GM12875 (cell line): ENCODE results near the gene LAMC1.

Source experiments
- H3K4me3 ChIP-seq: one replicate; pipeline ENCODE4 v1.5.1; 2011; ENCODE audit warnings: low read depth, low read length, control low read depth
- TF ChIP-seq, protein P1 (sequence below): IDR thresholded peaks from 2 replicates; pipeline ENCODE4 v1.5.1; 2011; ENCODE audit warnings: low read depth, mild to moderate bottlenecking, control low read depth, inconsistent platforms, low read length, moderate library complexity, borderline replicate concordance; ENCODE audit not compliant: insufficient read depth

LAMC1 gene

DNA sequence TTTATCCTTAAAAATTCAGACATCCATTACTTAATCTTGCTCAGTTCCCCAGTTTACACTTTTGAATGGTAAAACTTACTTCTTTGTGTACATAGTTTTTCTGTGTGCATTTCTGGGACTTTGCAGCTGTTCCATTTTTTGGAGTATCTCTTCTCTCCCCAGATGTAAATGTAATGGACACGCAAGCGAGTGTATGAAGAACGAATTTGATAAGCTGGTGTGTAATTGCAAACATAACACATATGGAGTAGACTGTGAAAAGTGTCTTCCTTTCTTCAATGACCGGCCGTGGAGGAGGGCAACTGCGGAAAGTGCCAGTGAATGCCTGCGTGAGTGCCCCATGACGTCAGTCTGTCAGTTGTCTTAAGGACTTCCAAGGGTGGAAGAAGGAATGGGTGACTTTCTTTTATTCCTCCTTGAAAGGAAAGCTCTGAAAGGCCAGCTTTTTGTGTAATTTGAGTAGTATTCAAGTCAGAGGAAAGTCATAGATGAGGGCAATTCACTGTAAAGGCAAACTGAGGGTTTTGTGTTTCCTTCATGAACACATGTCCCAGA is 87.2 kb downstream of the LAMC1 start:
- no peak overlapping the region for H3K4me3 ChIP-seq
- TF ChIP-seq, protein P1, sequence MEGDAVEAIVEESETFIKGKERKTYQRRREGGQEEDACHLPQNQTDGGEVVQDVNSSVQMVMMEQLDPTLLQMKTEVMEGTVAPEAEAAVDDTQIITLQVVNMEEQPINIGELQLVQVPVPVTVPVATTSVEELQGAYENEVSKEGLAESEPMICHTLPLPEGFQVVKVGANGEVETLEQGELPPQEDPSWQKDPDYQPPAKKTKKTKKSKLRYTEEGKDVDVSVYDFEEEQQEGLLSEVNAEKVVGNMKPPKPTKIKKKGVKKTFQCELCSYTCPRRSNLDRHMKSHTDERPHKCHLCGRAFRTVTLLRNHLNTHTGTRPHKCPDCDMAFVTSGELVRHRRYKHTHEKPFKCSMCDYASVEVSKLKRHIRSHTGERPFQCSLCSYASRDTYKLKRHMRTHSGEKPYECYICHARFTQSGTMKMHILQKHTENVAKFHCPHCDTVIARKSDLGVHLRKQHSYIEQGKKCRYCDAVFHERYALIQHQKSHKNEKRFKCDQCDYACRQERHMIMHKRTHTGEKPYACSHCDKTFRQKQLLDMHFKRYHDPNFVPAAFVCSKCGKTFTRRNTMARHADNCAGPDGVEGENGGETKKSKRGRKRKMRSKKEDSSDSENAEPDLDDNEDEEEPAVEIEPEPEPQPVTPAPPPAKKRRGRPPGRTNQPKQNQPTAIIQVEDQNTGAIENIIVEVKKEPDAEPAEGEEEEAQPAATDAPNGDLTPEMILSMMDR: no peak

DNA sequence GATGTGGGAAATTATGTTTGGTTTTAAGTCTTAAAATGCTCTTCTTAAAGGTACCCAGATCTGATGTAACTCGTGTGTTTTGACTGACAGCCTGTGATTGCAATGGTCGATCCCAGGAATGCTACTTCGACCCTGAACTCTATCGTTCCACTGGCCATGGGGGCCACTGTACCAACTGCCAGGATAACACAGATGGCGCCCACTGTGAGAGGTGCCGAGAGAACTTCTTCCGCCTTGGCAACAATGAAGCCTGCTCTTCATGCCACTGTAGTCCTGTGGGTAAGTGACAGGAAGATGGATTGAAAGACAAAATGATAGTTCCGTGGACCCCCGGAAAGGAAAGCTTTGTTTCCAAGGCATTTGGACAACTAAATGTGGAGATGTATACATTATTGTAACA is 91.2 kb downstream of the LAMC1 start:
- TF ChIP-seq, protein P1: no peak
- H3K4me3 ChIP-seq: no peak overlapping the region

DNA sequence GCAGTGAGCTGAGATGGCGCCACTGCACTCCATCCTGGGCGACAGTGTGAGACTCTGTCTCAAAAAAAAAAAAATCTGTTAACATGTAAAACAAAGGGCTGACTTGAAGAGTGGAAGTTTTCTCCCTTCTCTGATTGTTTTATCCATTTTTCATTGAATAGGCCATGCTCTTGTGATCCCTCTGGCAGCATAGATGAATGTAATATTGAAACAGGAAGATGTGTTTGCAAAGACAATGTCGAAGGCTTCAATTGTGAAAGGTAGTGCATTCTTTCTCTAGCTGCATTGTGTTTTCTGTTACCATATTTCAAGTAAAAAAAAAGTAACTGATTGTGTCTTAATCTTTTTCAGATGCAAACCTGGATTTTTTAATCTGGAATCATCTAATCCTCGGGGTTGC is 93.2 kb downstream of the LAMC1 start:
- no peak overlapping the region for H3K4me3 ChIP-seq
- TF ChIP-seq, protein P1: no peak

DNA sequence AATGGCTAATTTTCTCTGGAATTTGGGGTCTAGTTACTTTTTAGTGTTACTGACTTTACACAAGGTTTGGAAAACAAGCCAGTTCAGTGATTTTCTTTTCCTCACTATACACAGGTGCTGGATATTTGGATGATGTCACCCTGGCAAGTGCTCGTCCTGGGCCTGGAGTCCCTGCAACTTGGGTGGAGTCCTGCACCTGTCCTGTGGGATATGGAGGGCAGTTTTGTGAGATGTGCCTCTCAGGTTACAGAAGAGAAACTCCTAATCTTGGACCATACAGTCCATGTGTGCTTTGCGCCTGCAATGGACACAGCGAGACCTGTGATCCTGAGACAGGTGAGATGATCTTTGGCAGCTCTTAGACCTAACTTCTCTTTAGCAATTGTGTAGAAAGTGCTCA is 98.4 kb downstream of the LAMC1 start:
- TF ChIP-seq, protein P1: no peak
- H3K4me3 ChIP-seq: no peak overlapping the region

DNA sequence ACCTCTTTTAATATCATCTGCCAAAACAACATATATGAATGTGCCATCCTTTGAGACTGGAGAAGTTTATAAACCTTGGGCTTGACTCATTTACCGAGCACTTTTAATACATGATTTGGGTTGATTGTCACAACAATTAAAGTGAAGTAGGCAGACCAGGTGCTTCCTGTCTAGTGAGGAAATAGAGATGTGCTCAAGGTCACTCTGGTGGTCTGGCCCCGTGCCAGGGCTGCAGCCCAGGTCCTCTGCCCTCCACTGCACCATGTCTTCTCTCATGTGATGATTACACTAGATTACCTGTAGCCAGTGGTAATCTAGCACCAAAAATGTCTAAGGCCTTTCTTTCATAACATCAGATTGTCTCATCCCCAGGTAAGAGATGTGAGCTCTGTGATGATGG is 101.0 kb downstream of the LAMC1 start:
- TF ChIP-seq, protein P1: no peak
- no peak overlapping the region for H3K4me3 ChIP-seq

DNA sequence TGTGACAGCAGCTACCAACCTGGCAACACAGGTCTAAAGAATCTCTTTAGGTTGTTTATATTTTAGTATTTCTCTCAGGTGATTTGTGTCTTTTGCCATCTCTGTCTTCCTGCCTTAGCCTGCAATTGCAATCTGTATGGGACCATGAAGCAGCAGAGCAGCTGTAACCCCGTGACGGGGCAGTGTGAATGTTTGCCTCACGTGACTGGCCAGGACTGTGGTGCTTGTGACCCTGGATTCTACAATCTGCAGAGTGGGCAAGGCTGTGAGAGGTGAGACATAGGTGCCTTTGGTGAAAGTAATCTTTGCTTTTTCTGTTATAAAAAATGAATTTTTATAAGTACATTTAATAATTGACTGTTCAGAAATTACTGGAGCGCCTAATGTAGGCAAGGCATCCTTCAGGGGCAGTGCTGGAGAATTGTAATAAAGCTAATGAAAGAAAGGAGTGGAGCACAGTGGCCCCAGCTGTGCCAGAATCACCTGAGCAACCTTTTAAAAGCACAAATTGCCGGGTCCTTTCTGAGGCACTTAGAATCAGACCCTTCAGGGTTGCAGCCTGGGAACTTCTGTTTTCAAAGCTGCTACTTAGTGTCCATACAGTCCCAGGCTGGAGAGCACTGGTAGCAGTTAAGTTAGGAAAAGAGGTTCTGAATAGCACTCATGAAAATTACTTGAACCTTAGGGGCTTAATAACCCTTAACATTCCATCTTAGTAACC is 102.2 kb downstream of the LAMC1 start:
- TF ChIP-seq, protein P1: no peak
- no peak overlapping the region for H3K4me3 ChIP-seq

DNA sequence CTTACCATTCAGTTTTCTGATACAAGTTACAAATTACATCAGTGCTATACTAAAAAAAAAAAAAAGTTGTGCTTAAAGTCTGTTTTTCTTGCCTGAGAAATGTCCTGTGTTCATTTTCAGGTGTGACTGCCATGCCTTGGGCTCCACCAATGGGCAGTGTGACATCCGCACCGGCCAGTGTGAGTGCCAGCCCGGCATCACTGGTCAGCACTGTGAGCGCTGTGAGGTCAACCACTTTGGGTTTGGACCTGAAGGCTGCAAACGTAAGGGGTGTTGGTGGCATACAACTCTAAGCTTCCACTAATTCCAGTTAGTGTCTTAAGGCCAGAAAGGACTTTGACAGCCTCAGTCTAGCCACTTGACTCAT is 102.8 kb downstream of the LAMC1 start:
- TF ChIP-seq, protein P1: no peak
- H3K4me3 ChIP-seq: no peak overlapping the region
